Keratinocyte (primary cell): Measurements from ENCODE around the gene PICALM. TPM values are rescaled to one million over a fixed set of nuclear protein-coding genes. Genes with fewer than 3 reads are reported as not detected.

Experiments
- DNase-seq: peaks from one replicate; pipeline ENCODE4 v3.0.0-alpha.2; 2011; ENCODE audit warnings: low read depth, missing footprints, low spot score
- FAIRE-seq: peaks from 2 replicates; lab custom pipeline; 2011; peaks lifted over from hg19 to GRCh38; lab: Jason Lieb, UNC
- H2AFZ ChIP-seq: 2 replicates; pipeline ENCODE4 v1.6.0; 2012; ENCODE audit warnings: low read length, control low read depth, inconsistent platforms; ENCODE audit not compliant: control insufficient read depth
- H3K27ac ChIP-seq: 2 replicates; pipeline ENCODE4 v1.5.1; 2011; ENCODE audit warnings: low read length; ENCODE audit not compliant: control insufficient read depth, insufficient read depth
- H3K27me3 ChIP-seq: 3 replicates; pipeline ENCODE4 v1.6.0; 2011; ENCODE audit warnings: low read length; ENCODE audit not compliant: control insufficient read depth, insufficient read depth; ENCODE audit errors: extremely low read depth
- H3K36me3 ChIP-seq, 2 experiments: 2 replicates in 1 of 2; 3 replicates in 1 of 2; pipeline ENCODE4 v1.5.1; 2011; ENCODE audit warnings: low read length in 2 of 2, mild to moderate bottlenecking in 1 of 2; ENCODE audit not compliant: control insufficient read depth in 2 of 2, insufficient read depth in 2 of 2; ENCODE audit errors: extremely low read depth in 1 of 2
- H3K4me1 ChIP-seq: 3 replicates; pipeline ENCODE4 v1.5.1; 2011; ENCODE audit warnings: low read length; ENCODE audit not compliant: control insufficient read depth, insufficient read depth; ENCODE audit errors: extremely low read depth
- H3K4me2 ChIP-seq: 3 replicates; pipeline ENCODE4 v1.6.0; 2011; ENCODE audit warnings: low read depth, low read length; ENCODE audit not compliant: control insufficient read depth, insufficient read depth; ENCODE audit errors: extremely low read depth
- H3K4me3 ChIP-seq, 3 experiments: fragments of 200-600 bp in 1 of 3; sonication (generic) in 1 of 3; 2 replicates in 2 of 3; 3 replicates in 1 of 3; pipeline ENCODE4 v1.5.1; 2011 to 2016; ENCODE audit warnings: low read length in 3 of 3, mild to moderate bottlenecking in 3 of 3, control low read depth in 2 of 3, inconsistent platforms in 1 of 3, low read depth in 1 of 3, mixed read lengths in 1 of 3, mixed run types in 1 of 3, moderate library complexity in 1 of 3; ENCODE audit not compliant: control insufficient read depth in 2 of 3, insufficient read depth in 2 of 3; ENCODE audit errors: extremely low read depth in 1 of 3
- H3K79me2 ChIP-seq: 2 replicates; pipeline ENCODE4 v1.6.0; 2012; ENCODE audit warnings: low read length; ENCODE audit not compliant: control insufficient read depth, insufficient read depth
- H3K9ac ChIP-seq: 3 replicates; pipeline ENCODE4 v1.6.0; 2011; ENCODE audit warnings: low read length; ENCODE audit not compliant: control insufficient read depth, insufficient read depth; ENCODE audit errors: extremely low read depth
- H3K9me1 ChIP-seq: 3 replicates; pipeline ENCODE4 v1.6.0; 2011; ENCODE audit warnings: low read length; ENCODE audit not compliant: control insufficient read depth, insufficient read depth; ENCODE audit errors: extremely low read depth
- H3K9me3 ChIP-seq: 2 replicates; pipeline ENCODE4 v1.5.1; 2012; ENCODE audit warnings: low read depth, low read length; ENCODE audit not compliant: control insufficient read depth
- H4K20me1 ChIP-seq: 3 replicates; pipeline ENCODE4 v1.6.0; 2011; ENCODE audit warnings: low read length; ENCODE audit not compliant: control insufficient read depth, insufficient read depth; ENCODE audit errors: extremely low read depth
- EZH2 ChIP-seq: IDR thresholded peaks from one replicate; pipeline ENCODE4 v1.6.1; 2012; ENCODE audit warnings: inconsistent platforms, mild to moderate bottlenecking, low read length, moderate library complexity
- dilution Hi-C: fragments of 300-500 bp; cut with MboI; formaldehyde crosslinking; loops from one replicate; pipeline ENCODE4 v1.7.0; 2020; ENCODE audit warnings: low sequenced_read_pairs; ENCODE audit not compliant: extremely low pct_ligation_motif_present
- polyA plus RNA-seq, 5 experiments: library from polyadenylated mRNA; depleted of rRNA in 3 of 5; stranded (reverse) in 3 of 5; stranded (forward) in 1 of 5; unstranded in 1 of 5; fragments of >200 nt; gene quantifications; 1 replicate in 1 of 5; 2 replicates in 3 of 5; 3 replicates in 1 of 5; pipeline versions ENCODE4 v1.2.1 to v1.2.3, GENCODE V29; 2011 to 2012; ENCODE audit warnings: missing spikeins in 2 of 5, low read depth in 1 of 5, low replicate concordance in 1 of 5
- TF ChIP-seq, protein P1 (sequence below), 3 experiments: IDR thresholded peaks in 1 of 3; conservative IDR thresholded peaks in 1 of 3; optimal IDR thresholded peaks in 1 of 3; 2 replicates in 2 of 3; 3 replicates in 1 of 3; pipeline versions ENCODE3 to v1.5.1; 2011; ENCODE audit warnings: low read length in 3 of 3, mild to moderate bottlenecking in 3 of 3, moderate library complexity in 2 of 3, control low read depth in 1 of 3, inconsistent platforms in 1 of 3; ENCODE audit not compliant: insufficient read depth in 2 of 3; ENCODE audit errors: extremely low read depth in 1 of 3

Gene PICALM
- polyA plus RNA-seq, 1 donor (not counting 4 experiments of a cell fraction or from before 2014, with no cell fraction given): 293 TPM

DNA sequence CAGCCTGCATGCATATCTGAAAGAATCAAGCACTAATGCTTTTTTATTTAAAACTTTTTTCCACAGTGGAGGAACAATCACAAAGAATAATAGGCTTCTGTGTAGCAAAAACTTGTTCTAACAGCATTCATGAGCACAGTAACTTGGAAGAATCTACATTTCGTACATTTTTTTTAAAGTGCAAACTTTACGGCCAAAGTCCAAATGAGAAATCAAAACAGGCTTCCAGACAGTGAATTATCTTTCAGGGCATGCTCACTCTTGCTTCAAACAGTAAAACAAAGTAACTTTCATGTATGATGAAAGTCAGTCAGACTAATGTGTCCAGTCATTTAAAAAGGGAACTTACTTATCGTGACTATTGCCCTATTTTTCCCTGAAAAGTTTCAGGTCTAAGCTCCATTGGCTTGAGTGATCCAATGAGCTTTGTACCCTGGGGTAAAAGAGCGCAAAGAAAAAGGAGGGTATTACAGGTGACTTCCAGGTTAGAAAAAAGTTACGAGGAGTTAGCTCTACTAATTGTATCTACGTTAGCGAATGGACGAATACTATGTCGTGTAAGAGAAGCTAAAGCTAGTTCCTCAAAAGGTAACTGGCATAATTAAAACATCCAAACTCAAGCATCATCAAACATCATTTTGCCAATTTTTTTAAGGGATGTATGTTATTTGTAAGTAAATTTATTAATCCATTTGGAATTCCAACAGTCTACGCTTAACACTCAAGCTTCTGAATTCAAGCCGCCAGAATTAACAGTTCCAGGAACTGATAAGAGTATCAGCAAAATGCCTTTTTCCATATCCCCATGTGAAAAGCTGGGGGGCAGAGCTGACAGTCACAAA is 1.7 kb downstream of the PICALM start:
- dilution Hi-C loops: no loop called here
- no peaks in the 10 kb centered on the region for H3K9me3 ChIP-seq
- H3K27ac ChIP-seq: peak overlapping the region; percentile 99
- no peaks in the 10 kb centered on the region for H3K27me3 ChIP-seq
- H3K79me2 ChIP-seq: peaks cover 66% of the 10 kb centered on the region
- peaks cover 16% of the 10 kb centered on the region for H4K20me1 ChIP-seq
- peaks cover 35% of the 10 kb centered on the region for H3K4me1 ChIP-seq
- no peaks in the 10 kb centered on the region for H3K36me3 ChIP-seq
- DNase-seq (no peak), FAIRE-seq (no peak)
- no peaks in the 10 kb centered on the region for H3K9me1 ChIP-seq
- TF ChIP-seq, protein P1, sequence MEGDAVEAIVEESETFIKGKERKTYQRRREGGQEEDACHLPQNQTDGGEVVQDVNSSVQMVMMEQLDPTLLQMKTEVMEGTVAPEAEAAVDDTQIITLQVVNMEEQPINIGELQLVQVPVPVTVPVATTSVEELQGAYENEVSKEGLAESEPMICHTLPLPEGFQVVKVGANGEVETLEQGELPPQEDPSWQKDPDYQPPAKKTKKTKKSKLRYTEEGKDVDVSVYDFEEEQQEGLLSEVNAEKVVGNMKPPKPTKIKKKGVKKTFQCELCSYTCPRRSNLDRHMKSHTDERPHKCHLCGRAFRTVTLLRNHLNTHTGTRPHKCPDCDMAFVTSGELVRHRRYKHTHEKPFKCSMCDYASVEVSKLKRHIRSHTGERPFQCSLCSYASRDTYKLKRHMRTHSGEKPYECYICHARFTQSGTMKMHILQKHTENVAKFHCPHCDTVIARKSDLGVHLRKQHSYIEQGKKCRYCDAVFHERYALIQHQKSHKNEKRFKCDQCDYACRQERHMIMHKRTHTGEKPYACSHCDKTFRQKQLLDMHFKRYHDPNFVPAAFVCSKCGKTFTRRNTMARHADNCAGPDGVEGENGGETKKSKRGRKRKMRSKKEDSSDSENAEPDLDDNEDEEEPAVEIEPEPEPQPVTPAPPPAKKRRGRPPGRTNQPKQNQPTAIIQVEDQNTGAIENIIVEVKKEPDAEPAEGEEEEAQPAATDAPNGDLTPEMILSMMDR (optimal IDR thresholded peaks at IDR 0.05 in 1 of 3, IDR thresholded peaks at IDR 0.05 in 1 of 3, conservative IDR thresholded peaks at IDR 0.05 in 1 of 3; ENCODE audit: extremely low read depth in 1 of 3, insufficient read depth in 2 of 3, low read length in 3 of 3): no peak
- TF ChIP-seq EZH2: no peak
- H3K9ac ChIP-seq: peak overlapping the region; percentile 99
- no peak overlapping the region for H2AFZ ChIP-seq
- peak overlapping the region; percentile 86 for H3K4me2 ChIP-seq
- peak overlapping the region; percentile 87 to 98 (median 89) for H3K4me3 ChIP-seq

DNA sequence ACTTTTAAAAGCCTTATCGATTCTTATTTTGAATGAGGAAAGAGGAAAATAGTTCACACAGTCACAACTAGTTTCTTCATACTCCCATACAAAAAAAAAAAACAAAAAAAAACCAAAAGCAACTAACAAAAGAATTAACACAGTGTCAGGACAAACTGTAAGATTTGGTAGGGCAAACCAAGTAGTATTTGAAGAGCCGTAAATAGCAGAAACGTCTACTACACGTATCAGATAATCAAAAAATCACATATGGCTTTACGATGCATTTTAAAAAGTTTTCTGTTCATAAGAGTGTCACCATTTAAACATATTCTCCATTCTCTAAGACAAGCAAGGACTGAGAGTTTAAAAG is 2.3 kb downstream of the PICALM start:
- no peaks in the 10 kb centered on the region for H3K27me3 ChIP-seq
- peak overlapping the region; percentile 86 for H3K4me2 ChIP-seq
- peaks cover 16% of the 10 kb centered on the region for H4K20me1 ChIP-seq
- no peak for DNase-seq
- no peak for FAIRE-seq
- H3K36me3 ChIP-seq: no peaks in the 10 kb centered on the region
- dilution Hi-C loops: no loop called here
- no peaks in the 10 kb centered on the region for H3K9me3 ChIP-seq
- H3K9me1 ChIP-seq: no peaks in the 10 kb centered on the region
- peaks cover 35% of the 10 kb centered on the region for H3K4me1 ChIP-seq
- H2AFZ ChIP-seq: no peak overlapping the region
- H3K27ac ChIP-seq: peak overlapping the region; percentile 99
- H3K79me2 ChIP-seq: peaks cover 72% of the 10 kb centered on the region
- H3K9ac ChIP-seq: peak overlapping the region; percentile 99
- peak overlapping the region; percentile 87 to 98 (median 89) for H3K4me3 ChIP-seq
- TF ChIP-seq, protein P1 (optimal IDR thresholded peaks at IDR 0.05 in 1 of 3, IDR thresholded peaks at IDR 0.05 in 1 of 3, conservative IDR thresholded peaks at IDR 0.05 in 1 of 3; ENCODE audit: extremely low read depth in 1 of 3, insufficient read depth in 2 of 3, low read length in 3 of 3): no peak
- no peak for TF ChIP-seq EZH2
